AG08395 (cell line): ENCODE results near the gene ZDHHC1.
"Not testable (repeated sequence)": the region's sequence is repeated elsewhere in the genome, so short reads cannot be mapped to it uniquely, and the experiment has no call there.

Experiments used
- DNase-seq: peaks from one replicate; pipeline ENCODE4 v3.0.0; 2012; ENCODE audit warnings: mixed read lengths, low spot score

ZDHHC1 gene

GRCh38 chr16:67430977-67431774 lies 14.9 kb upstream of the ZDHHC1 start, which contains the start of gene HSD11B2:
TSS of gene HSD11B2 (plus strand) at chr16:67431121. CDS start at chr16:67431249, 128 bp downstream.
- DNase-seq, result peak; percentile 62

- DNase-seq, result no peak
Measured at GRCh38 chr16:67430504-67430976, 14.3 kb upstream of the ZDHHC1 start.

GRCh38 chr16:67429799-67430503 lies 13.7 kb upstream of the ZDHHC1 start:
- no peak for DNase-seq

- DNase-seq, result no peak
Measured at GRCh38 chr16:67429053-67429798, 12.9 kb upstream of the ZDHHC1 start.

- DNase-seq, result peak; percentile 73
Measured at GRCh38 chr16:67428146-67428731, 12.0 kb upstream of the ZDHHC1 start.

GRCh38 chr16:67426950-67427349 lies 10.7 kb upstream of the ZDHHC1 start:
- no peak for DNase-seq

GRCh38 chr16:67426022-67426421 lies 9.7 kb upstream of the ZDHHC1 start:
- DNase-seq, result no peak

- DNase-seq, result no peak
Measured at GRCh38 chr16:67425580-67425979, 9.3 kb upstream of the ZDHHC1 start.

GRCh38 chr16:67425061-67425460 lies 8.8 kb upstream of the ZDHHC1 start:
- no peak for DNase-seq

- DNase-seq, result no peak
Measured at GRCh38 chr16:67424261-67424615, 8.0 kb upstream of the ZDHHC1 start.

- no peak for DNase-seq
Measured at GRCh38 chr16:67423611-67424260, 7.5 kb upstream of the ZDHHC1 start.

GRCh38 chr16:67423015-67423414 lies 6.7 kb upstream of the ZDHHC1 start:
- no peak for DNase-seq

GRCh38 chr16:67421030-67421429 lies 4.8 kb upstream of the ZDHHC1 start:
- DNase-seq, result no peak

- DNase-seq, result no peak
Measured at GRCh38 chr16:67419931-67420330, 3.7 kb upstream of the ZDHHC1 start.

- no peak for DNase-seq
Measured at GRCh38 chr16:67419502-67419901, 3.2 kb upstream of the ZDHHC1 start.

GRCh38 chr16:67417333-67418061 lies 1.2 kb upstream of the ZDHHC1 start:
- no peak for DNase-seq

GRCh38 chr16:67415421-67415820 lies 856 bp downstream of the ZDHHC1 start:
- DNase-seq, result not testable (repeated sequence)

GRCh38 chr16:67413978-67414911 lies 2.0 kb downstream of the ZDHHC1 start:
- DNase-seq, result no peak

- DNase-seq, result no peak
Measured at GRCh38 chr16:67412294-67412693, 4.0 kb downstream of the ZDHHC1 start.

- DNase-seq, result no peak
Measured at GRCh38 chr16:67411339-67411738, 4.9 kb downstream of the ZDHHC1 start.
